Renal pelvis (tissue), 3 donors: ENCODE results near the gene LYRM4. TPM values are rescaled to one million over a fixed set of nuclear protein-coding genes. Genes with fewer than 3 reads are reported as not detected.

Experiments used
- polyA plus RNA-seq, 3 donors: library from polyadenylated mRNA; unstranded; fragments of 120-200 nt; gene quantifications; one replicate each; pipeline ENCODE4 v1.2.1, GENCODE V29; 2013; ENCODE audit not compliant: insufficient read length in 3 of 3

LYRM4 gene
- polyA plus RNA-seq, 3 donors: 35.1 to 44.0 (median 43.7) TPM

Other genes starting within 250 kb of the LYRM4 start
- 1 to 10 TPM; 1.7 to 2.6 (median 1.8) TPM for gene PPP1R3G, start 175.6 kb downstream of the LYRM4 start, polyA plus RNA-seq
- gene FARS2, start 563 bp upstream of the LYRM4 start, polyA plus RNA-seq: 10 to 100 TPM; 18.6 to 22.3 (median 22.2) TPM